K562 (cell line): ENCODE results near the gene MEIS1. TPM values are rescaled to one million over a fixed set of nuclear protein-coding genes. Genes with fewer than 3 reads are reported as not detected.

ENCODE experiments used
- EGR1 ChIP-seq: fragments of 450-650 bp; conservative IDR thresholded peaks from 2 replicates; pipeline ENCODE4 v1.6.1; 2017; ENCODE audit warnings: mild to moderate bottlenecking
- HMG20A ChIP-seq: fragments of 450-650 bp; formaldehyde crosslinking; conservative IDR thresholded peaks from 2 replicates; pipeline ENCODE4 v1.4.0; 2020; ENCODE audit warnings: mild to moderate bottlenecking, mixed read lengths
- L3MBTL2 ChIP-seq: fragments of 450-650 bp; IDR thresholded peaks from 2 replicates; pipeline ENCODE4 v1.6.1; 2016; ENCODE audit warnings: mild to moderate bottlenecking, moderate library complexity
- NEUROD1 ChIP-seq: fragments of 150-350 bp; IDR thresholded peaks from 2 replicates; pipeline ENCODE4 v1.6.1; 2014; ENCODE audit warnings: borderline replicate concordance, low read length, low read depth; ENCODE audit not compliant: partially characterized antibody
- PRDM10 ChIP-seq: fragments of 450-650 bp; IDR thresholded peaks from 2 replicates; pipeline ENCODE4 v1.6.1; 2018; ENCODE audit not compliant: partially characterized antibody
- REST ChIP-seq, 2 experiments: fragments of 450-650 bp; formaldehyde crosslinking in 1 of 2; IDR thresholded peaks; 2 replicates each; pipeline versions ENCODE4 v1.4.0 to v1.6.1; 2014 to 2020; ENCODE audit warnings: mild to moderate bottlenecking in 2 of 2, borderline replicate concordance in 1 of 2, low read depth in 1 of 2
- ZNF12 ChIP-seq: sonication (generic); formaldehyde crosslinking; IDR thresholded peaks from 2 replicates; pipeline ENCODE4 v1.4.0; 2020; ENCODE audit warnings: mild to moderate bottlenecking, missing genetic modification reagents
- ZNF146 ChIP-seq: IDR thresholded peaks from one replicate; pipeline ENCODE4 v1.6.1; 2018; ENCODE audit warnings: missing compliant biosample characterization; ENCODE audit not compliant: unreplicated experiment
- ZNF174 ChIP-seq: fragments of 250-450 bp; sonication (Bioruptor Pico); IDR thresholded peaks from 2 replicates; pipeline ENCODE4 v1.4.0; 2020; ENCODE audit warnings: mild to moderate bottlenecking
- ZNF239 ChIP-seq: fragments of 250-450 bp; sonication (Bioruptor Pico); IDR thresholded peaks from 2 replicates; pipeline ENCODE4 v1.4.0; 2020; ENCODE audit warnings: mild to moderate bottlenecking
- ZNF740 ChIP-seq, 3 experiments: fragments of 200-800 bp in 1 of 3; sonication (Bioruptor generic) in 1 of 3; sonication (generic) in 1 of 3; formaldehyde crosslinking in 1 of 3; IDR thresholded peaks; 2 replicates each; pipeline versions ENCODE4 v1.6.1 to v1.8.0; 2016 to 2022; ENCODE audit warnings: mild to moderate bottlenecking in 2 of 3, missing compliant biosample characterization in 2 of 3, missing genetic modification characterization in 2 of 3, missing genetic modification reagents in 1 of 3
- ZNF785 ChIP-seq: fragments of 250-450 bp; sonication (Bioruptor Pico); IDR thresholded peaks from 2 replicates; pipeline ENCODE4 v1.4.0; 2020; ENCODE audit warnings: mild to moderate bottlenecking
- polyA plus RNA-seq, 8 experiments: library from polyadenylated mRNA; depleted of rRNA in 4 of 8; stranded (reverse) in 5 of 8; unstranded in 3 of 8; fragments of >200 nt; fragmentation: Nextera tagmentation in 2 of 8; fragmentation: Illumina TruSeq in 1 of 8; extraction: Ambion mirVana in 2 of 8; extraction: Trizol in 1 of 8; gene quantifications; 2 replicates each; pipeline versions ENCODE4 v1.2.1 to v1.2.3, GENCODE V29; 2011 to 2014; ENCODE audit warnings: inconsistent platforms in 1 of 8, missing spikeins in 1 of 8
- total RNA-seq, 7 experiments: library from RNA; depleted of rRNA in 6 of 7; stranded (reverse); fragments of >200 nt in 6 of 7; fragmentation: Illumina TruSeq in 2 of 7; extraction: Trizol in 2 of 7; gene quantifications; 2 replicates each; pipeline versions ENCODE4 v1.2.1 to v1.2.3, GENCODE V29; 2011 to 2021; ENCODE audit warnings: low replicate concordance in 1 of 7

MEIS1 gene
- total and polyA plus RNA-seq, 9 of the 15 experiments (the other 6 are each of a cell fraction or from before 2014, with no cell fraction given) = 2.3 to 9.0 (median 5.9) TPM

- TF ChIP-seq ZNF740 (CRISPR knock-in tag; IDR thresholded peaks at IDR 0.05) (no peak), ZNF740 (tag; IDR thresholded peaks at IDR 0.05) (peak in 1 of 2 experiments; percentile 89; a peak in 2 of 4 replicates), L3MBTL2 (peak; percentile 57; the same call in 1 of the 2 replicates), ZNF12 (no peak), ZNF785 (no peak), EGR1 (peak; percentile 72), PRDM10 (peak; percentile 56), HMG20A (CRISPR knock-in tag) (no peak), ZNF239 (CRISPR knock-in tag) (no peak), ZNF146 (CRISPR knock-in tag) (no peak), ZNF174 (no peak), NEUROD1 (no peak), REST (IDR thresholded peaks at IDR 0.05; ENCODE audit: borderline replicate concordance) (peak; percentile 67; the same call in 1 of the 2 replicates), REST (CRISPR knock-in tag; IDR thresholded peaks at IDR 0.05; ENCODE audit: low read depth) (no peak)
Measured at GRCh38 chr2:66574701-66575624, 140.0 kb downstream of the MEIS1 start (continued).
